ENCODE data around the gene PTPRM.

PTPRM gene

DNA sequence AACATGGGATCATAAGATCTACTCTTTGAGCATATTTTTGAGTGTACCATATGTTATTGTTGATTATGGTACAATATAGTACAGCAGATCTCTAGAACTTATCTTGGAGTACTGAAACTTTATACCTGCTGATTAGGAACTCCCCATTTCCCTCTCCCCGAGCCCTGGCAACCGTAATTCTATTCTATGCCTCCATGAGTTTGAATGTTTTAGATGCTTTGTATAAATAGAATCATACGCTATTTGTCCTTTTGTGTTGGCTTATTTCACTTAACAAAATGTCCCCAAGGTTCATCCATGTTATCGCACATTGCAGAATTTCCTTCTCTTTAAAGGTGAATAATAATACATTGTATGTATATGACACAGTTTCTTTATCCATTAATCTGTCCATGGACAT, 117.2 kb downstream of the PTPRM start:
- no peak for TF ChIP-seq CTCF (conservative IDR thresholded peaks at IDR 0.05; ENCODE audit: low read depth, low read length)
- no peak overlapping the region for H3K4me3 ChIP-seq (ENCODE audit: low read length)
- DNase-seq (ENCODE audit: low read depth) = no peak

GRCh38 chr18:7684966-7685365, 117.8 kb downstream of the PTPRM start:
- H3K4me3 ChIP-seq (ENCODE audit: low read length) = no peak overlapping the region
- peak; percentile 68 for DNase-seq (ENCODE audit: low read depth)
- TF ChIP-seq CTCF (conservative IDR thresholded peaks at IDR 0.05; ENCODE audit: low read depth, low read length) = no peak

DNA sequence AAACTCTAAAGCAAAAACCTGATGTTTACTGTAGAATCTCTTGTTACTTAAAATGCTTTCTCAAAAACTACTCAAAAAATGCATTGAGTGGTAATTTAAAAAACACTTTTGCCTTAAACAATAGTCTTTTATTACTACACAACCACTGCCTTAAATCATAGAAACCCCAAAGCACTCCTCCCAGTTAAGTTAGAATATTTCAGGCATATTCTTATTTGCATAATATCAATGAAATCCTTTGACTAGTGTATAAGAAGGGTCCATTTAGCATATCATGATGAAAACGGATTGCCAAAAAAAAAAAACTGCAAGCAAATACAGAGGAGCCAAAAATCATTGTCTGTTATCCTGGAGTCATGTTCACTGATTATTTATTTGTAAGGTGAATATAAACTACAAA, 119.2 kb downstream of the PTPRM start:
- TF ChIP-seq CTCF (conservative IDR thresholded peaks at IDR 0.05; ENCODE audit: low read depth, low read length) = no peak
- no peak for DNase-seq (ENCODE audit: low read depth)
- H3K4me3 ChIP-seq (ENCODE audit: low read length) = no peak overlapping the region

GRCh38 chr18:7688580-7688979, 121.5 kb downstream of the PTPRM start:
- no peak for DNase-seq (ENCODE audit: low read depth)
- no peak overlapping the region for H3K4me3 ChIP-seq (ENCODE audit: low read length)
- TF ChIP-seq CTCF (conservative IDR thresholded peaks at IDR 0.05; ENCODE audit: low read depth, low read length) = no peak

GRCh38 chr18:7691206-7691605, 124.1 kb downstream of the PTPRM start:
- H3K4me3 ChIP-seq (ENCODE audit: low read length) = no peak overlapping the region
- no peak for TF ChIP-seq CTCF (conservative IDR thresholded peaks at IDR 0.05; ENCODE audit: low read depth, low read length)

GRCh38 chr18:7696780-7697179, 129.7 kb downstream of the PTPRM start:
- no peak for TF ChIP-seq CTCF (conservative IDR thresholded peaks at IDR 0.05; ENCODE audit: low read depth, low read length)

More at GRCh38 chr18:7691206-7691605, 124.1 kb downstream of the PTPRM start:
- DNase-seq (ENCODE audit: low read depth) = no peak

GRCh38 chr18:7697306-7697705, 130.2 kb downstream of the PTPRM start:
- DNase-seq (ENCODE audit: low read depth) = no peak
- TF ChIP-seq CTCF (conservative IDR thresholded peaks at IDR 0.05; ENCODE audit: low read depth, low read length) = no peak
- no peak overlapping the region for H3K4me3 ChIP-seq (ENCODE audit: low read length)

More at GRCh38 chr18:7696780-7697179, 129.7 kb downstream of the PTPRM start:
- no peak overlapping the region for H3K4me3 ChIP-seq (ENCODE audit: low read length)
- DNase-seq (ENCODE audit: low read depth) = no peak
